ENCODE results near the gene IQCF2.

IQCF2 gene

DNA sequence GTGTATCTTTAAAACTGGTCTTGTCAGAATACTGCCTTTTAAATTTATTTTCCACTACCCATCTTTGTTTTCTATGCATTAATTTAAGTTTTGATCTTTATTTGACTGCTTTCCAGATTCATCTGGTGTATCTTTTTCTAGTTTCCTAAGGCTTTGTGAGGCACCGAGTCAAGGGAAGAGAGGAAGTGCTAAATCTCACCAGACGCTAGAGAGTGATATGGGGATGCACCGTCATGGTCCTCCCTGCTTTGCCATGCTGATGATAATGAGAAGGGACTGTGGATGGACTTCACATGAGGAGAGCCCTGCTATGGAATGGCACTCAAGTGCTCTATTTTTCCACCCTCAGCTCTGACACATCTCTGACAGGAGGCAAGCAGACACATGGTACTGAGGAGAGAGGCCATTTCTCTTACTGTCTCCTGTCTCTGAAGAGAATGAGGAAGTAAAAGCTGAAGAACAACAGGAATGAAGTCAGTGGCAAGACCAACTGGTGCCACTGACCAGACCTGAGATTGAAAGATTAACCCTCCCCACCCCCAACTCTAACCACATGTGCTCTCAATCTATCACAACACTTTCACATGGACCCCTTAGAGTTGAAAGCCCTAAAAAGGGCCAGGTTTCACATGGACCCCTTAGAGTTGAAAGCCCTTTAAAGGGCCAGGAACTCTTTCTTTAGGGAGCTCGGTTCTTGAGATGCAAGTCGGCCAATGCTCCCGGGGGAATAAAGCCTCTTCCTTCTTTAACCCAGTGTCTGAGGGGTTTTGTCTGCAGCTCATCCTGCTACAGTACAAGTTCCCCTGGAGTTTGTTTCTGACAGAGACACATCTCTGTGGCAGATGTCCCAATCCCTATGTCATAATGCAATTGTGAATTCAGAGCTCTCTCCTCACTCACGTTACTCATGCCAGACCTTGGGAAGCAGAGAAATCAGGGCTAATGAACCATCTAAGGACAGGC, at the start of gene IQCF2:
Gene IQCF2, plus strand, starts transcription at position 913 of the 963 bp plus-strand sequence. CDS start 52 bp downstream, outside the sequence.
- H3K4me3 ChIP-seq (ENCODE audit: low read length) = no peak within 1 kb of the TSS
- TF ChIP-seq, protein P1, sequence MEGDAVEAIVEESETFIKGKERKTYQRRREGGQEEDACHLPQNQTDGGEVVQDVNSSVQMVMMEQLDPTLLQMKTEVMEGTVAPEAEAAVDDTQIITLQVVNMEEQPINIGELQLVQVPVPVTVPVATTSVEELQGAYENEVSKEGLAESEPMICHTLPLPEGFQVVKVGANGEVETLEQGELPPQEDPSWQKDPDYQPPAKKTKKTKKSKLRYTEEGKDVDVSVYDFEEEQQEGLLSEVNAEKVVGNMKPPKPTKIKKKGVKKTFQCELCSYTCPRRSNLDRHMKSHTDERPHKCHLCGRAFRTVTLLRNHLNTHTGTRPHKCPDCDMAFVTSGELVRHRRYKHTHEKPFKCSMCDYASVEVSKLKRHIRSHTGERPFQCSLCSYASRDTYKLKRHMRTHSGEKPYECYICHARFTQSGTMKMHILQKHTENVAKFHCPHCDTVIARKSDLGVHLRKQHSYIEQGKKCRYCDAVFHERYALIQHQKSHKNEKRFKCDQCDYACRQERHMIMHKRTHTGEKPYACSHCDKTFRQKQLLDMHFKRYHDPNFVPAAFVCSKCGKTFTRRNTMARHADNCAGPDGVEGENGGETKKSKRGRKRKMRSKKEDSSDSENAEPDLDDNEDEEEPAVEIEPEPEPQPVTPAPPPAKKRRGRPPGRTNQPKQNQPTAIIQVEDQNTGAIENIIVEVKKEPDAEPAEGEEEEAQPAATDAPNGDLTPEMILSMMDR (conservative IDR thresholded peaks at IDR 0.05; ENCODE audit: low read length) = no peak
- DNase-seq (ENCODE audit: low read depth) = no peak

DNA sequence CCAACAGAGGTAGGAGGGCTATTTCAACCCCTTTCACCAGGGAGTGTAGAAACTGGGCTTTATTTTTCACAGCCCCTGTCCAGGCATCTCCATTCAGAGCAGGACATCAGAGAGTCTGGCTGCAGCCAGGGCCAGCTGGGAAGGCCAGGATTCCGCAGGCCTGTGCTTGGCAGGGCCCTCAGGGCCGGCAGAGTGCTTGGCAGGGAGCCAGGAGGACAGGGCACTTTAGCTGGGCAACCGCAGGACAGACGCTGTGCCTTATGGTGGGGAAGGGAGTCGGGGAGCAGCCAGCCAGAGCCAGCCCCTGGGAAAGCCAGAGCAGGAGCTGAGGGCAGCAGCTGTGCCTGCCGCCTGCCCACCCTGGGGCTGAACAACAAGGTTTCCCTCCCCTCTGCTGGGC, 47.9 kb upstream of the IQCF2 start:
- H3K4me3 ChIP-seq (ENCODE audit: low read length) = no peak overlapping the region
- no peak for DNase-seq (ENCODE audit: low read depth)
- TF ChIP-seq, protein P1 (conservative IDR thresholded peaks at IDR 0.05; ENCODE audit: low read length) = no peak

DNA sequence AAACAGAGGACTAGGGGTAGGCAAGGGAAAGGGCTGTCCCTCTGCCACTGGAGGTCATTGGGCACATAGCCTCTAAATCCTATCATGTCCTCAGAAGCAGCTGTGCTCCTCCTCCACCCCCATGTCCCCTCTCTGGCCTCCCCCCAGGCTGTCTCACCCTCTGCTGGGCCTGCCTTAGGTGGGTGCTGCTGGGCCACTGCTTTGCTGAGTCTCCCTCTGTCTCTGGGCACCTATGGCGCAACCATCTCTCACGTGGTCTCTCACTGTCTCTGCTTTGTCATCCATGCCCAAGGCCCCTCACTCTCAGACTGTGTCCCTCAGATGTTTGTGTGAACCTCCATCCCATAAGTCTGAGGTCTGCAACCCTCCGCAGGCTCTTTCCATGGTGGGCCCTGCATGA, 47.4 kb upstream of the IQCF2 start:
- no peak overlapping the region for H3K4me3 ChIP-seq (ENCODE audit: low read length)
- no peak for DNase-seq (ENCODE audit: low read depth)
- TF ChIP-seq, protein P1 (conservative IDR thresholded peaks at IDR 0.05; ENCODE audit: low read length) = no peak

DNA sequence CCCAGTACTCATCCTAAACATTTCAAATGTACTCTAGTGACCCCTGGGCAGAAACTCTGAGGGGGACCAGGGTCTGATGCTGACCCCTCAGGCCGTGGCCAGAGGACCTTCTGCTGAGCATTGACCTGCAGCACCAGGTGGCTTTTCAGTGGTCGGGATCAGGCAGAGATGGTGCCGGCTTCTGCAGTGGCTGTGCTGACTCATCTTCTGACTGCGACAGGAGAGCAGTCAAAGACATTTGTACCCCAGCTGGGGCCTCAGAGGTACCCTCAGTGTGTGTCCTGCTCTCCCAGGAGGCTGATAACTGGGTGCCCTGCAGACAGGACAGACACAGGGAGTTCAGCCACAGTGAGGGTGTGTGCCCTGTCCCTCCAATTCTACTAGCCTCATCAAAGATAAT, 45.8 kb upstream of the IQCF2 start:
- TF ChIP-seq, protein P1 (conservative IDR thresholded peaks at IDR 0.05; ENCODE audit: low read length) = no peak
- no peak overlapping the region for H3K4me3 ChIP-seq (ENCODE audit: low read length)
- DNase-seq (ENCODE audit: low read depth) = no peak

DNA sequence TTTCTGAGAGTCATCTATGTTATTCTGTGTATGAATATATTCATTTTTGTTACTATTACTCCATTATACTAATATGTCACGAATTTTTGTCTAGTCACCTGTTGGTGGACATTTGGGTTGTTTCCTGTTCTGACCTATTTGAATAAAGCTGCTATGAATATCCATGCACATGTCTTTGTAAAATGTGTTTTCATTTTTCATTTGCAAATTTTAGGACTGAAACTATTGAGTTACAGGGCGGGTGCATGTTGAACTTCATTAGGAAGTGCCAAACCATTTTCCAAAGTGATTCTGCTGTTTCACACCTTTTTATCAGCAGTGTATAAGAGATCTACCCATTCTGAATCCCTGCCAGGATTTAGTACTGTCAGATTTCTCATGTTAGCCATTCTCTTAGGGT, 44.7 kb upstream of the IQCF2 start:
- TF ChIP-seq, protein P1 (conservative IDR thresholded peaks at IDR 0.05; ENCODE audit: low read length) = no peak
- DNase-seq (ENCODE audit: low read depth) = no peak
- no peak overlapping the region for H3K4me3 ChIP-seq (ENCODE audit: low read length)

DNA sequence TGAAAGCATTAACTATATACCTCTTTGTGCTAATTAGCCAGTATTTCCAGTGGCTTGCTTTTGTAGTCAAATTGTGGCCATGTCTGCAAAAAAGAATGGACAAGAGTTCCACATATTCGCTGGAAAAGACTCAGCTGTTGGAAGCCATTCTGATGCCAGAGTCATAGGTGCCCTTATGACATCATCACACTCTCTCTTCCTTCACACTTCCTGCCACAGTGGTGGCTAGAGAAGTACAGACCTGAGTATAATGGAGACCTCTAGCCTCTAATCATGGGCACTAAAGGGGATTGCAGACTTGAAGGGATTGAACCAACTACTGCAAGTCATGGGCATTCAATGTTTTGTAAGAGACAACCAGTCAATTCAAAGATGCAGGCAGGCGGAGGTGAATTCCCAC, 44.0 kb upstream of the IQCF2 start:
- DNase-seq (ENCODE audit: low read depth) = no peak
- no peak overlapping the region for H3K4me3 ChIP-seq (ENCODE audit: low read length)
- TF ChIP-seq, protein P1 (conservative IDR thresholded peaks at IDR 0.05; ENCODE audit: low read length) = no peak

DNA sequence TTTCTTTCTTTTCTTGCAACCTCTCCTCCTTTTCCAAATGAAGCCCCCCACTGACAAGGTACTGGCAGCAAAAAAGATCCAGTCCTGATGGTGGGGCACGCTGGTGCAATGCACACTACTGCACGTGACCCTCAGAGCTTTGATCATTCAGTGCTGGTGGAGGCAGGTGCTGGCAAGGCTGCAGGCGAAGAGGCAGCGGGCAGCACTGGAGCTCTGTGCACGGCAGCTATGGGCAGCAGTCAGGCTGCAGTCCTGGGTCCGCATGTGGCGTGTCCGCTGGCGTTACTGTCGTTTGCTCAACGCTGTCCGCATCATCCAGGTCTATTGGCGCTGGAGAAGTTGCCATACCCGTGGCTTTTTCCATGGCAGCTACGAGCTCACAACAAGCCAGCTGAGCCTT, 42.3 kb upstream of the IQCF2 start:
- DNase-seq (ENCODE audit: low read depth) = no peak
- TF ChIP-seq, protein P1 (conservative IDR thresholded peaks at IDR 0.05; ENCODE audit: low read length) = no peak
- H3K4me3 ChIP-seq (ENCODE audit: low read length) = no peak overlapping the region
